H9 (cell line): ENCODE results near the gene GRK3. TPM values are rescaled to one million over a fixed set of nuclear protein-coding genes. Genes with fewer than 3 reads are reported as not detected.

Experiments
- DNase-seq: peaks from one replicate; pipeline ENCODE4 v3.0.0-alpha.2; 2017
- H2AFZ ChIP-seq: one replicate; pipeline ENCODE4 v1.6.1; 2013; ENCODE audit warnings: mild to moderate bottlenecking, low read length, control low read depth, moderate library complexity
- H2AK5ac ChIP-seq: 2 replicates; pipeline ENCODE4 v1.6.1; 2013; ENCODE audit warnings: low read length, control low read depth, mixed read lengths; ENCODE audit not compliant: insufficient read length
- H2BK120ac ChIP-seq: one replicate; pipeline ENCODE4 v1.6.1; 2013; ENCODE audit warnings: low read depth, mild to moderate bottlenecking, low read length, control low read depth, inconsistent platforms; ENCODE audit not compliant: poor library complexity, severe bottlenecking
- H2BK12ac ChIP-seq: 2 replicates; pipeline ENCODE4 v1.6.1; 2013; ENCODE audit warnings: low read length, control low read depth, mixed read lengths, low read depth; ENCODE audit not compliant: insufficient read length
- H2BK15ac ChIP-seq: 2 replicates; pipeline ENCODE4 v1.6.1; 2013; ENCODE audit warnings: low read depth, low read length, control low read depth
- H2BK20ac ChIP-seq: one replicate; pipeline ENCODE4 v1.6.1; 2013; ENCODE audit warnings: low read depth, mild to moderate bottlenecking, low read length, control low read depth, inconsistent platforms; ENCODE audit not compliant: poor library complexity, severe bottlenecking
- H2BK5ac ChIP-seq: 2 replicates; pipeline ENCODE4 v1.6.1; 2013; ENCODE audit warnings: low read length, control low read depth, mixed read lengths; ENCODE audit not compliant: insufficient read length
- H3K14ac ChIP-seq: 2 replicates; pipeline ENCODE4 v1.6.1; 2013; ENCODE audit warnings: low read length, control low read depth; ENCODE audit not compliant: insufficient read depth
- H3K18ac ChIP-seq: 2 replicates; pipeline ENCODE4 v1.6.1; 2013; ENCODE audit warnings: low read depth, mild to moderate bottlenecking, mixed read lengths, low read length, control low read depth; ENCODE audit not compliant: insufficient read length
- H3K23ac ChIP-seq: 2 replicates; pipeline ENCODE4 v1.6.1; 2013; ENCODE audit warnings: low read length, control low read depth, mixed read lengths, low read depth; ENCODE audit not compliant: insufficient read length
- H3K23me2 ChIP-seq: 2 replicates; pipeline ENCODE4 v1.6.1; 2013; ENCODE audit warnings: low read depth, mild to moderate bottlenecking, mixed read lengths, low read length, control low read depth; ENCODE audit not compliant: insufficient read length, poor library complexity, severe bottlenecking
- H3K27ac ChIP-seq: 2 replicates; pipeline ENCODE4 v1.5.1; 2013; ENCODE audit warnings: low read length, control low read depth, mixed read lengths, low read depth; ENCODE audit not compliant: insufficient read length
- H3K27me3 ChIP-seq: 2 replicates; pipeline ENCODE4 v1.6.1; 2013; ENCODE audit warnings: low read length, control low read depth, inconsistent platforms; ENCODE audit not compliant: insufficient read depth
- H3K4ac ChIP-seq: 2 replicates; pipeline ENCODE4 v1.6.1; 2013; ENCODE audit warnings: low read depth, mild to moderate bottlenecking, control low read depth, inconsistent platforms, low read length, moderate library complexity
- H3K4me1 ChIP-seq: 2 replicates; pipeline ENCODE4 v1.6.1; 2013; ENCODE audit warnings: low read length, control low read depth, inconsistent platforms; ENCODE audit not compliant: insufficient read depth
- H3K4me2 ChIP-seq: 2 replicates; pipeline ENCODE4 v1.6.1; 2013; ENCODE audit warnings: low read length, control low read depth, mixed read lengths; ENCODE audit not compliant: insufficient read length, insufficient read depth
- H3K56ac ChIP-seq: 2 replicates; pipeline ENCODE4 v1.6.1; 2013; ENCODE audit warnings: low read depth, mild to moderate bottlenecking, mixed read lengths, low read length, control low read depth; ENCODE audit not compliant: insufficient read length
- H3K79me1 ChIP-seq: 2 replicates; pipeline ENCODE4 v1.6.1; 2013; ENCODE audit warnings: low read depth, mild to moderate bottlenecking, moderate library complexity, low read length, control low read depth, inconsistent platforms; ENCODE audit not compliant: insufficient read depth, poor library complexity, severe bottlenecking
- H3K79me2 ChIP-seq: 2 replicates; pipeline ENCODE4 v1.6.1; 2013; ENCODE audit warnings: low read length, control low read depth, inconsistent platforms; ENCODE audit not compliant: insufficient read depth
- H3K9ac ChIP-seq: 2 replicates; pipeline ENCODE4 v1.6.1; 2013; ENCODE audit warnings: low read length, control low read depth, mixed read lengths; ENCODE audit not compliant: insufficient read length; ENCODE audit errors: extremely low read depth
- H3K9me3 ChIP-seq: one replicate; pipeline ENCODE4 v1.6.1; 2013; ENCODE audit warnings: low read depth, low read length, inconsistent platforms; ENCODE audit not compliant: control insufficient read depth
- H3T11ph ChIP-seq: one replicate; pipeline ENCODE4 v1.6.1; 2013; ENCODE audit warnings: mild to moderate bottlenecking, low read length, control low read depth, inconsistent platforms
- H4K20me1 ChIP-seq: one replicate; pipeline ENCODE4 v1.6.1; 2013; ENCODE audit not compliant: control insufficient read depth, insufficient read length, insufficient read depth
- H4K5ac ChIP-seq: 2 replicates; pipeline ENCODE4 v1.6.1; 2013; ENCODE audit warnings: low read depth, mild to moderate bottlenecking, mixed read lengths, low read length, control low read depth; ENCODE audit not compliant: insufficient read length
- H4K8ac ChIP-seq: replicated peaks from 2 replicates; pipeline ENCODE4 v1.6.1; 2013; ENCODE audit warnings: low read length, control low read depth, mixed read lengths, low read depth; ENCODE audit not compliant: insufficient read length
- H4K91ac ChIP-seq: 2 replicates; pipeline ENCODE4 v1.6.1; 2013; ENCODE audit warnings: low read depth, mild to moderate bottlenecking, moderate library complexity, mixed read lengths, low read length, control low read depth; ENCODE audit not compliant: insufficient read length
- H3K27ac Mint-ChIP-seq, 3 experiments: 2 replicates in 2 of 3; 3 replicates in 1 of 3; pipeline ENCODE4 v1.8.0; 2020 to 2021; ENCODE audit warnings: mixed read lengths in 3 of 3, mild to moderate bottlenecking in 1 of 3, moderate library complexity in 1 of 3
- H3K27me3 Mint-ChIP-seq: 2 replicates; pipeline ENCODE4 v1.8.0; 2021; ENCODE audit warnings: low read depth, mild to moderate bottlenecking, moderate library complexity, mixed read lengths
- H3K36me3 Mint-ChIP-seq, 3 experiments: 2 replicates in 2 of 3; 3 replicates in 1 of 3; pipeline ENCODE4 v1.8.0; 2020 to 2021; ENCODE audit warnings: low read depth in 3 of 3, mixed read lengths in 3 of 3; ENCODE audit not compliant: insufficient read depth in 1 of 3
- H3K4me1 Mint-ChIP-seq, 2 experiments: 2 replicates each; pipeline ENCODE4 v1.8.0; 2020; ENCODE audit warnings: mixed read lengths in 2 of 2
- H3K4me3 Mint-ChIP-seq, 2 experiments: 2 replicates in 1 of 2; 3 replicates in 1 of 2; pipeline ENCODE4 v1.8.0; 2020 to 2021; ENCODE audit warnings: mild to moderate bottlenecking in 2 of 2, mixed read lengths in 2 of 2, moderate library complexity in 1 of 2
- H3K9me3 Mint-ChIP-seq, 2 experiments: 2 replicates in 1 of 2; 3 replicates in 1 of 2; pipeline ENCODE4 v1.8.0; 2020; ENCODE audit warnings: mild to moderate bottlenecking in 2 of 2, mixed read lengths in 2 of 2, moderate library complexity in 1 of 2
- CTCF ChIP-seq: fragments of 200-600 bp; sonication (generic); conservative IDR thresholded peaks from 3 replicates; pipeline ENCODE4 v1.8.0; 2021; ENCODE audit warnings: antibody characterized with exemption, mild to moderate bottlenecking
- WGBS: extraction: QIAGEN DNeasy Blood & Tissue Kit; methylation state at CpG from one replicate; pipeline ENCODE4 v1.1.7; 2013; ENCODE audit warnings: missing lambda C conversion rate, low lambda C conversion rate, mixed read lengths; ENCODE audit not compliant: insufficient read length; ENCODE audit errors: extremely low coverage; 5-methylcytosine and 5-hydroxymethylcytosine counted together
- total RNA-seq: library from RNA; stranded (reverse); gene quantifications from 2 replicates; pipeline ENCODE4 v1.2.1, GENCODE V29; 2021

GRK3 gene
- total RNA-seq, 1 experiment from 2014 or later = 23.9 TPM

GRCh38 chr22:25712661-25713400 lies 148.4 kb downstream of the GRK3 start:
- Histone ChIP-seq H3K79me2 (no peaks in the 10 kb centered on the region), H4K8ac (no peak overlapping the region), H3K4ac (no peak overlapping the region), H3K4me2 (no peak overlapping the region), H4K5ac (no peak overlapping the region), H3K18ac (no peak overlapping the region), H2AK5ac (no peak overlapping the region), H2BK12ac (no peak overlapping the region), H3K14ac (no peak overlapping the region), H3K56ac (no peak overlapping the region), H3K9ac (no peak overlapping the region), H3K79me1 (no peaks in the 10 kb centered on the region), H2AFZ (no peak overlapping the region), H3T11ph (no peak overlapping the region), H3K27me3 (no peaks in the 10 kb centered on the region), H2BK15ac (no peak overlapping the region), H2BK120ac (no peak overlapping the region), H3K23me2 (no peaks in the 10 kb centered on the region), H3K27ac (no peak overlapping the region), H3K4me1 (no peaks in the 10 kb centered on the region), H4K20me1 (no peaks in the 10 kb centered on the region), H2BK5ac (no peak overlapping the region), H3K9me3 (no peaks in the 10 kb centered on the region), H3K23ac (no peak overlapping the region), H2BK20ac (no peak overlapping the region), H4K91ac (no peak overlapping the region)
- no peaks in the 10 kb centered on the region for H3K27me3 Mint-ChIP-seq
- TF ChIP-seq CTCF = no peak
- H3K36me3 Mint-ChIP-seq = peaks cover 2 to 15% (median 7%) of the 10 kb centered on the region in 3 experiments; a peak in 5 of 7 replicates
- no CpG with 5 or more reads among the region's 7 CpGs for WGBS
- peaks cover 3 to 4% of the 10 kb centered on the region in 2 experiments; a peak in 1 of 4 replicates for H3K4me1 Mint-ChIP-seq
- no peak overlapping the region for H3K4me3 Mint-ChIP-seq
- H3K27ac Mint-ChIP-seq = no peak overlapping the region
- DNase-seq = no peak
- no peaks in the 10 kb centered on the region for H3K9me3 Mint-ChIP-seq
